Measurements from ENCODE around the gene MMP17. TPM values are rescaled to one million over a fixed set of nuclear protein-coding genes. Genes with fewer than 3 reads are reported as not detected.
A peak's percentile ranks its signal among the peaks of the same experiment; 100 is the strongest.

MMP17 gene
- total RNA-seq, 1 experiment from 2014 or later, result 36.1 TPM

DNA sequence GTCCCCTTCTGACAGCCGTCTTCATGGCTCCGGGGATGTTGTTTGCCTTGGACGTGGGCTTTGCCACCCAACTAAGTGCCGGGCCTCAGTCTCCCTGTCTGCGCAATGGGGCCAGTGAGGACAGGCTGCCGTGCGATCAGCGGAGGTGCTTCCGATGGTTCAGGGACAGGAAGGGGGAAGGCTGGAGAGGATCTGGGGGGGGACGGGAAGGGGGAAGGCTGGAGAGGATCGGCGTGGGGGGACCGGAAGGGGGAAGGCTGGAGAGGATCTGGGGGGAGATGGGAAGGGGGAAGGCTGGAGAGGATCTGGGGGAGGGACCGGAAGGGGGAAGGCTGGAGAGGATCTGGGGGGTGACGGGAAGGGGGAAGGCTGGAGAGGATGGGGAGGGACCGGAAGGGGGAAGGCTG lies 3.4 kb downstream of the MMP17 start:
- Histone ChIP-seq H3K36me3 (replicated peaks; ENCODE audit: control insufficient read depth, insufficient read depth, low read length) (no peaks in the 10 kb centered on the region), H3K4me3 (ENCODE audit: insufficient read depth, low read depth, low read length) (no peak overlapping the region), H3K27me3 (ENCODE audit: control insufficient read depth, insufficient read depth, low read length) (peaks cover 29% of the 10 kb centered on the region)
- no peak for DNase-seq

DNA sequence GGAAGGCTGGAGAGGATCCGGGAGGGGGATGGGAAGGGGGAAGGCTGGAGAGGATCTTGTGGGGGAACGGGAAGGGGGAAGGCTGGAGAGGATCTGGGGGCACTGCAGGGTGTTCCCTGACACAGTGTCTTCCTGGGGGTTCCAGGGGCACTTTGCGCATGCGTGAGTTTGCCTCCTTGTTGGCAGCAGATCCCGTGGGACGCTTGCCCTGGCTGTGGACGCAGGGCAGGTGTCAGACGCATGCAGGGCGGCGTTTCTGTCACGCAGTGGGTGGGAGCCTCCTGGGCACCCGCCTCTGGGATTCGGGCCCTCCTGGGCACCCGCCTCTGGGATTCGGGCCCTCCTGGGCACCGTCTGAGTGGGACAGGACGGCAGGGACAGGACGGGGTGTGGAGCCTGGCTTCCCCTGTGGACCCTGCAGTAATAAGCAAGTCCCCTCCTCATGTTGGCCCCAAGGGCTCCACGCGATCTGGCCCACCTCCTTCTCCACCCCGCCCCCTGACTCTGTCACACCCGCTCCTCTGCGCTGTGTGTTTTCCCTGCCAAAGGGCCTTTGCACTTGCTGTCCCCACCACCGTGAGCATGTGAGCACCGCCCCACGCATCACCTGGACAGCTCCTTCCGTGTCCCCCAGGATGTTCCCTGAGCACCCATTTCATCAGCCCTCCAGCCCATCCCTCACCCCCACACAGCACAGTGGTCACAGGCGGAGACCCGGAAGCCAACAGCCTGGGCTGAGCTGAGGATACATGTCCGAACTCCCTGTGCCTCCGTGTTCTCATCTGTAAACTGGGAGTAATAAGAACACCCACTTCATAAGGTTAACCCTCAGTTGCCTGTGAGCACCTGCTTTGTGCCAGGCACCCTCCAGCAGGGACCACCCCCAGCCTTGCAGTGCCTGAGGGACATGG lies 4.4 kb downstream of the MMP17 start:
- peaks cover 29% of the 10 kb centered on the region for H3K27me3 ChIP-seq (ENCODE audit: control insufficient read depth, insufficient read depth, low read length)
- H3K4me3 ChIP-seq (ENCODE audit: insufficient read depth, low read depth, low read length), result no peak overlapping the region
- DNase-seq, result no peak

DNA sequence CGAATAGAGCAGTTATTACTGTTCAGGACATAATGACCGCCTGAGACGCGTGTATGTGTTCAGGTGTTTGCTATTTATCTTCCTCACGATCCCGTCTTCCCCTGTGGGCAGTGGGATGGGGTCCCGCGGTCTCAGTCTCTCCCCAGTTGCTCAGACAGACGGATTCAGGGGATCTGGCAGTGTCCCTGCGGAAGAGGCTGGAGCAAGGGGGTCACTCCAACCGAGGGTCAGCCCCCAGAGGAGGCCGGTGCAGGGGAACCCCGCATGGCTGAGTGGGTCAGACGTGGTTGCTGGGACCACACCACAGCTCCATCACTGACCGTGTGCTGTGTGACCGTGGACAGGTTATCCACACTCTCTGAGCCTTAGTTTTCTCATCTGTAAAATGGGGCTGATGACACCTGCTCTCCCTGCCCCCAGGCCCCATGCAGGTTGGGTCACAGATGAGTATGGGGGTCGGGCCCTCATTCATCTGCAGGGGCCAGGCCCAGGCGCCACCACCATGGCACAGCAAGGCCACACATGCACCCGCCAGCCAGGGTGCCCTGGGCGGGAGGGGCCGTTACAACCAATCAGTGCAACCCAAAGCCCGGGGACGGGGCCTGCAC lies 5.2 kb downstream of the MMP17 start:
- H3K36me3 ChIP-seq (replicated peaks; ENCODE audit: control insufficient read depth, insufficient read depth, low read length), result no peaks in the 10 kb centered on the region
- no peak for DNase-seq
- H3K27me3 ChIP-seq (ENCODE audit: control insufficient read depth, insufficient read depth, low read length), result peaks cover 29% of the 10 kb centered on the region
- no peak overlapping the region for H3K4me3 ChIP-seq (ENCODE audit: insufficient read depth, low read depth, low read length)

More for the DNA sequence above, 4.4 kb downstream of the MMP17 start:
- H3K36me3 ChIP-seq (replicated peaks; ENCODE audit: control insufficient read depth, insufficient read depth, low read length), result no peaks in the 10 kb centered on the region

DNA sequence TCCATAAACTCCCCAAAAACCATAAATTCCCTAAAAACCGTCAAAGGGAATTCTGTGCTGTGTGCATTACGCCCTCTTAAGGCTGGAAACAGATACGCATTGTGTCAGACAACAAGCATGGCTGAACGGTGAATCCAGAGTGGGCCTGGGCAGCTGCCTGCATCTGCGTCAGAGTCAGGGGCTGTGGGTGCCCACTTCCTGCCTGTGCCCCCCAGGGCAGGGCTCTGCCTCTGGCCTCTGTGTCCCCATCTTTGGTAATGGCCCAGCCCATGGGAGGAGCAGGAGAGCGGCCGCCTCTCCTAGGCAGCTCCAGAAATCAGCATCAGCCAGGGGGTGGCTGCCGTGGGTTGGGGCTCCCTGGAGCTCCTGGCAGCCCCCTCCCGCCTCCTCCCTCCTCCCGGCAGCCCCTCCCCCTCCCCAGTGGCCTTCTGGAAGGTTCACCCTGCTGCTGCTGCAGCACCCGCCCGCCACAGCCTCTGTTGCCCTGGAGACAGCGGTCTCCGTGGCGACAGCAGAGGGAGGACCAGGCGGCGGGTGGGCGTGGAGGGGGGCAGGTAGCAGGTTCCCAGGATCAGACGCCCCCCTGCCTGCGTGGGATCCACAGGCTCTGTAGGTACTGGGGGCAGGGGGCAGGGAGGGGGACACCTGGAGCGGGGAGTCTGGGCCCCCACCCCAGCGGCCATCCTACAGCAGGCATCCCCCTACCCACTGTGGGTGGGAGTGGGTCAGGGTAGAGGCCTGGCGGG lies 5.9 kb downstream of the MMP17 start:
- Histone ChIP-seq H3K27me3 (ENCODE audit: control insufficient read depth, insufficient read depth, low read length) (peaks cover 23% of the 10 kb centered on the region), H3K36me3 (replicated peaks; ENCODE audit: control insufficient read depth, insufficient read depth, low read length) (no peaks in the 10 kb centered on the region), H3K4me3 (ENCODE audit: insufficient read depth, low read depth, low read length) (no peak overlapping the region)
- DNase-seq, result peak; percentile 83

DNA sequence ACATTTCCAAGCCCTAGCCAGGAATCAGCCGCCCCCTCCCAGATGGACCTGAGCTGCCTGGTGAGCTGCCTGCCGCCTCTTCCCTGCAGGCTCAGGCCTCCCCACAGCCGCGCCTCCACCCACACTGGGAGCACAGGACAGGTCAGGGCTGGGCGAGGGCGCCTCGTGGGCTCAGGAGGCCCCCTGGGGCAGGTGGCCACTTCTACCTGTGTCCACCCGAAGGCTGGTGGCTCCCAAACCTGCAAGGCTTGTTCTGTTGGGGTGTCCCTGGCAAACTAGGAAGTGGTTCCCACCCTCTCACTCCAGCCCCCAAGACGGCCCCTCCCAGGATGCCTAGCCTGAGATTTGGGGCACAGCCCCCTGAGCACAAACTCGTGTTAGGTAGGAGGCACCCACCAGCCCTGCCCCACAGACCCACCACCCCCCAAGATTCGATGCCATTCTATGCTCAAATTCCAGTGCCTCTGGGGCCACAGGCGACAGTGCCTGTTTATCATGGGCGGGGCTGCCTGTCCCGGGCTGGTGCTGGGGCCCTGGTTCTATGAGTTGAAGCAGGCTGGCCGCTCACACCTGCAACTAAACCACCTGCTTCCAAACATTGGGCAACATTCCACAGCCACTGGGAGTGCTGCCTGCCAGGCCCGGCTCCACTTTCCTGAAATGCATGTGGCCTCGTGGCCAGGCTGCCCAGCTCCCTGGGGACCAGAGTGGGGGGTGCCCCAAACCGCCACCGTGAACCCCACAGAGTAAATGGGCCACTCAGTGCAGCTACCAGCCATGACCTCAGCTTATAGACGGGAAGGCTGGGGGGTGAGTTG lies 6.8 kb downstream of the MMP17 start:
- Histone ChIP-seq H3K4me3 (ENCODE audit: insufficient read depth, low read depth, low read length) (no peak overlapping the region), H3K36me3 (replicated peaks; ENCODE audit: control insufficient read depth, insufficient read depth, low read length) (no peaks in the 10 kb centered on the region), H3K27me3 (ENCODE audit: control insufficient read depth, insufficient read depth, low read length) (peaks cover 14% of the 10 kb centered on the region)
- DNase-seq, result no peak

DNA sequence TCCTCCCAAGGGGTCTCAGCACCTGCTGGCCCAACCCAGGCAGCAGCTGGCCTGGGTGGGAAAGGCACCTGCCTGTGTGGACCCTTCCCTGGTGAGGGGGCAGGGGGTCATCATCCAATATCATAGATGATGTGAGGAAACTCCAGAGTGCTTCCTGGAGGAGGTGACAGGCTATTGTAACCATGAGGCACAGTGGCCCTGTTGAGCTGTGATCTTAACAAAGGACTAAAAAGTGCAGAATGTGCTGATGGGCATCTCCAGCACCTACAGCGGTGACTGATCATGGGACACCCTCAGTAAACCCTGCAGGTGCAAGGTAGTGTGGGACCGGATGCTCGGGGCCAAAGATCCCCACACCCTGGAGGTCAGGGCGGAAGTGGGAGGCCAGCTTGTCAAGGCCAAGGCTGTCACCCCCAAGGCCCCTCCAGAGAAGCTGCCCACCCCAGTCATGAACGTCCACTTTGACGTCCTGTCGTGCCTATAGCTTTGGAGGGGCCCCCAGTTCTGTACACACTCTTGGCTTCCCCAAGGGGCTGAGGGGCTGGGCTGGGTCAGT lies 7.5 kb downstream of the MMP17 start:
- H3K27me3 ChIP-seq (ENCODE audit: control insufficient read depth, insufficient read depth, low read length), result peaks cover 7% of the 10 kb centered on the region; the same call in 1 of the 2 replicates
- no peaks in the 10 kb centered on the region for H3K36me3 ChIP-seq (replicated peaks; ENCODE audit: control insufficient read depth, insufficient read depth, low read length)
- no peak overlapping the region for H3K4me3 ChIP-seq (ENCODE audit: insufficient read depth, low read depth, low read length)
- no peak for DNase-seq

DNA sequence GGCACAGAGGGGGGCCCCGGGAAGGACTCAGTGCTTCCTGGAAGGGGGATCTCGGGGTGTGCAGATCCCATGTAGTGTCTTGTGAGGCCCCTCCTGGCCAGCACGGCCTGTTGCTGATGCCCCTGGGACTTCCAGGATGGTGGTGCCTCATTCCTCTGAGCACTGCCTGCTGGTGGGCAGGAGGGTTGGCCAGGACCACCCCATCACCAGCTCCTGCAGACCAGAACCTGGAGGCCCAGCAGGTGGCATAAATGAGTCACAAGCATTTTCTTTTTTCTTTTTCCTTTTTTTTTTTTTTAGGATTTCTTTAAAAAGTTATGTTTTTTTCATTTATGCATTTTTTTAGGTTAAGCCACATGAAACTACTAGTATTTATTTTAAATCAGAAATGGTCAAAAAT lies 8.0 kb downstream of the MMP17 start:
- DNase-seq, result no peak
- Histone ChIP-seq H3K4me3 (ENCODE audit: insufficient read depth, low read depth, low read length) (no peak overlapping the region), H3K36me3 (replicated peaks; ENCODE audit: control insufficient read depth, insufficient read depth, low read length) (no peaks in the 10 kb centered on the region), H3K27me3 (ENCODE audit: control insufficient read depth, insufficient read depth, low read length) (peaks cover 2% of the 10 kb centered on the region; the same call in 1 of the 2 replicates)

DNA sequence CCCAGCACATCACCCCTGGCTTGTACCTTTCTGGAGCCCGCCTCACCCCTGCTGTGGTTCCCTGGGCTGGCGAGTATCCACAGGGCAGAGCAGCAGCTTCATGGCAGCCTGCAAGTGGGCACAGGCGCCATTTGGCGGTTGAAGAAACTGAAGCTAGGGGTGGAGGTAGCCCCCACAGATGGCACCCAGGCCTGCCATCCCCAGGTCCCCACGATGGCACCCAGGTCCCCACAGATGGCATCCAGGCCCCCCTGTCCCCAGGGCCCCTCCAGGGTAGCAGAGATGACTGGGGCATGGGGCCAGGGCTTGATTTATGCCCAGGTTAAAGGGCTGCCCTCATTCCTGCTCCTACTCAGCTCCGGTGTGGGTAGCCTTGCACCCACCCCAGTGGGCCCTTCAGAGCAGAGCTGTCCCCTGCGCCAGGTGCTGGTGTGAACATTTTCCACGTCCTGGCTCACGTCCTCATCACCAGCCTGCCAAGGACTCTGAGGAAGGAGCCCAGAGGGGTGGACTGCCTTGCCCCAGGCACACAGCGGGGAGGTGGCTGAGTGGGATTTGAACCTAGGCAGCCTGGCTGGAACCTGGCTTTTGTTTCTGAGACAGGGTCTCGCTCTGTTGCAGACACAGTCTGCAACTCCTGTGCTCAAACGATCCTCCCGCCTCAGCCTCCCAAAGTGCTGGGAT lies 8.7 kb downstream of the MMP17 start:
- no peak overlapping the region for H3K4me3 ChIP-seq (ENCODE audit: insufficient read depth, low read depth, low read length)
- no peak for DNase-seq
- no peaks in the 10 kb centered on the region for H3K27me3 ChIP-seq (ENCODE audit: control insufficient read depth, insufficient read depth, low read length)
- H3K36me3 ChIP-seq (replicated peaks; ENCODE audit: control insufficient read depth, insufficient read depth, low read length), result no peaks in the 10 kb centered on the region

DNA sequence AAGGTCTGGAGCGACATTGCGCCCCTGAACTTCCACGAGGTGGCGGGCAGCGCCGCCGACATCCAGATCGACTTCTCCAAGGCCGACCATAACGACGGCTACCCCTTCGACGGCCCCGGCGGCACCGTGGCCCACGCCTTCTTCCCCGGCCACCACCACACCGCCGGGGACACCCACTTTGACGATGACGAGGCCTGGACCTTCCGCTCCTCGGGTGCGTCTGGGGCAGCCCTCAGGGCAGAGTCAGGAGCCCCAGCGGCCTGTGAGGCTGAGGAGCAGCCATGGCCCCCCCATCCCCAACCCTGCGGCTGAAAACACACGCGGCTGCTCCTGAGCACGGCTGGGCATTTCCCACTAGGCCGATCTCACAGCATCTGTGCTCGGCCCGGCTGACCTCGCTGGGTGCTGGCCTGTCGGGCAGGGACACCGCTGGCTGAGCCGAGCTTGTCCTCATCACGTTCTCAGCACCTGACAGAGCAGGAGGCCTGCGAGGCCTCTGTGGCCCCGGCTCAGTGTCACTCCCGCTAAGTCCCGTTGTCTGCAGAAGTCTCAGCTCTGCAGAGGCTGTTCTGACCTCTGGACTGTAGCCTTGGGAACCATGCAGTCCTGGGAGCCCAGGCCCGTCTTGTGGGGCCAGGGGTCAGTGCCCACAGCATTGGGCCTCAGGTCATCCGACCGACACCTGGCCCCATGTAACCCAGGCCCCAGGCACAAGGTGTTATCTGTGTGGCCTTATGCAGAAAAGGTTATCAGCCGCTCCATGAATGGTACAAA lies 12.6 kb downstream of the MMP17 start:
- Histone ChIP-seq H3K27me3 (ENCODE audit: control insufficient read depth, insufficient read depth, low read length) (no peaks in the 10 kb centered on the region), H3K4me3 (ENCODE audit: insufficient read depth, low read depth, low read length) (no peak overlapping the region), H3K36me3 (replicated peaks; ENCODE audit: control insufficient read depth, insufficient read depth, low read length) (no peaks in the 10 kb centered on the region; the same call in 1 of the 2 replicates)
- no peak for DNase-seq

DNA sequence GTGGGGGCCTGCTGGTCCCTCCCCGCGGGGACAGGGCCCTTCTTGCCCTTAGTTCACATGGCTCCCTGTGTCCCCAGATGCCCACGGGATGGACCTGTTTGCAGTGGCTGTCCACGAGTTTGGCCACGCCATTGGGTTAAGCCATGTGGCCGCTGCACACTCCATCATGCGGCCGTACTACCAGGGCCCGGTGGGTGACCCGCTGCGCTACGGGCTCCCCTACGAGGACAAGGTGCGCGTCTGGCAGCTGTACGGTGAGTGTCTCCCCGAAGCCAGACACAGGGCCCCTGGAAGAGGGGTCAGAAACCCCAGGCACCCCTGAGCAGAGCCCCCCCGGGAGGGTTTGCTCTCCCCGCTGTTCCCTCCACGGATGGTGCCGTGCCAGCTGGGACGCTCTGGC lies 13.4 kb downstream of the MMP17 start:
- Histone ChIP-seq H3K36me3 (replicated peaks; ENCODE audit: control insufficient read depth, insufficient read depth, low read length) (no peaks in the 10 kb centered on the region; the same call in 1 of the 2 replicates), H3K4me3 (ENCODE audit: insufficient read depth, low read depth, low read length) (no peak overlapping the region), H3K27me3 (ENCODE audit: control insufficient read depth, insufficient read depth, low read length) (no peaks in the 10 kb centered on the region)
- DNase-seq, result no peak

DNA sequence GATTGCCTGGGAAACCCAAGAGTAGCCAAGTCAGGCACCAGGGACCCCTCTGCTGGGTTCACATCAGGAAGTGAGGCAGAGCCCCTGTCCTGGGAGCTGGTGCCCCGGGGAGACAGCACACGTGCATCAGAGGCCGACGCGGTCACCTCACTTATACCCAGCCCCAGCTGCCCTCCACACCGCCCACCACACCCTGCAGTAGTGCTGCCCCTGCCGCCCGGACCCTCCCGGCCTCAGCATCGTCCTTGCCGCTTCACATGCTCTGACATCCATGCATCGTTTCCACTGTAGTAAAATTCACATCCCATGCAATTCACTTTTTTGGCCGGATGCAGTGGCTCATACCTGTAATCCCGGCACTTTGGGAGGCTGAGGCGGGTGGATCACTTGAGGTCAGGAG lies 14.0 kb downstream of the MMP17 start:
- Histone ChIP-seq H3K36me3 (replicated peaks; ENCODE audit: control insufficient read depth, insufficient read depth, low read length) (no peaks in the 10 kb centered on the region; the same call in 1 of the 2 replicates), H3K27me3 (ENCODE audit: control insufficient read depth, insufficient read depth, low read length) (no peaks in the 10 kb centered on the region), H3K4me3 (ENCODE audit: insufficient read depth, low read depth, low read length) (no peak overlapping the region)
- DNase-seq, result no peak

DNA sequence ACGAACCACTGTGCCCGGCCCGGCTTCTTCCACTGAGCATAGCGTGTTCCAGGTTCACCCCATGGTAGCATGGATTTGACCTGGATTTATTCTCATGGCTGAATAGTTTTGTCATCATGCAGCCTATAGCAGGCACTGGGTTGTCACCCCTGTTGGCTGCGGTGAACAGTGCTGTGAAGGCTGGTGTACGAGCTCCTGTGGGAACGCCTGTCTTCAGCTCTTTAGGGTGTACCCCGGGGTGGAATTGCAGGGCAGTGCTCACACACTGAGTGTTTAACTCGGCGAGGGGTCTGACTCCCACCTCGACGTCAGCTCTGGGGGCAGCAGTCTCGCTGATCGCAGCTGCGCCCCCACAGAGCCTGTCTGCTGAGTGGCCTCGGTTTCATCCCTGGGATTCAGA lies 15.3 kb downstream of the MMP17 start:
- no peak for DNase-seq
- Histone ChIP-seq H3K27me3 (ENCODE audit: control insufficient read depth, insufficient read depth, low read length) (no peaks in the 10 kb centered on the region), H3K4me3 (ENCODE audit: insufficient read depth, low read depth, low read length) (no peak overlapping the region), H3K36me3 (replicated peaks; ENCODE audit: control insufficient read depth, insufficient read depth, low read length) (no peaks in the 10 kb centered on the region; the same call in 1 of the 2 replicates)

DNA sequence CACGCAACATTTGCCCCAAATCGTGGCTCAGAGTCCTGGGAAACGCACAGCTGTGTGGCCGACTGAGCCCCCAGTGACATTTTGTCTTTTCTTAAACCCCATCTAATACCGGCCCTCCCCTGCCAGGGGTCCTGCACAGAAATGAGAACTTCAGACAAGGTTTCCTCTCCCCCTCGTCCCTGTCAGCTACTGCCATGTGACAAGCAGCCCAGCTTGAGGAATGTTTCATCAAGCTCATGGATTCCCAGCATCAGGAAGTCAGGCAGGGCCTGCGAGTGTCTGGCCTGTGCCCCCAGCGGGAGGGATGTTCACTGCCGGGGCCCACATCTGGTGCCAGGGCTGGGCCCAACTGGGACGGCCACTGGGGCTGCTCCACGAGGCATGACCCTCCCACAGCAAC lies 15.9 kb downstream of the MMP17 start:
- no peak for DNase-seq
- no peaks in the 10 kb centered on the region for H3K27me3 ChIP-seq (ENCODE audit: control insufficient read depth, insufficient read depth, low read length)
- H3K4me3 ChIP-seq (ENCODE audit: insufficient read depth, low read depth, low read length), result no peak overlapping the region
- no peaks in the 10 kb centered on the region; the same call in 1 of the 2 replicates for H3K36me3 ChIP-seq (replicated peaks; ENCODE audit: control insufficient read depth, insufficient read depth, low read length)
